ENCODE results near the gene GTF2I.

DNA sequence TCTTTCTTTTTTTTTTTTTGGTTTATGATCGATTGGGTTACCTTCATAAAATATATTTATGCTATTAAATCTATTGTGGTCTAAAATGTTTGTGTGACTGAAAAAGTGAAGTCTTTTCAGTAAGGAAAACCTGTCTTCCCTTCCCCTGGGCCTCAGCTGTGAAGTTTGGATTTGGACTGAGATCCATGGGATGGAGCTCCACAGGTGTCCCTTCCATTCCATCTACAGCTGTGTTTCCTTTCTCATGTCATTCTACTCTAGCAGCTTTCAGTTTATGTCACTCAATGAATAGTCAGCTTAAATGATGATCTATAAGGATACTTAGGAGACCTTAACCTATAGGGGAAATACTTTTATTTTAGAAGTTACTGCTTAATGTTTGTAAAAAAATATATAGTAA lies 68.3 kb downstream of the GTF2I start:
- TF ChIP-seq, protein P1, sequence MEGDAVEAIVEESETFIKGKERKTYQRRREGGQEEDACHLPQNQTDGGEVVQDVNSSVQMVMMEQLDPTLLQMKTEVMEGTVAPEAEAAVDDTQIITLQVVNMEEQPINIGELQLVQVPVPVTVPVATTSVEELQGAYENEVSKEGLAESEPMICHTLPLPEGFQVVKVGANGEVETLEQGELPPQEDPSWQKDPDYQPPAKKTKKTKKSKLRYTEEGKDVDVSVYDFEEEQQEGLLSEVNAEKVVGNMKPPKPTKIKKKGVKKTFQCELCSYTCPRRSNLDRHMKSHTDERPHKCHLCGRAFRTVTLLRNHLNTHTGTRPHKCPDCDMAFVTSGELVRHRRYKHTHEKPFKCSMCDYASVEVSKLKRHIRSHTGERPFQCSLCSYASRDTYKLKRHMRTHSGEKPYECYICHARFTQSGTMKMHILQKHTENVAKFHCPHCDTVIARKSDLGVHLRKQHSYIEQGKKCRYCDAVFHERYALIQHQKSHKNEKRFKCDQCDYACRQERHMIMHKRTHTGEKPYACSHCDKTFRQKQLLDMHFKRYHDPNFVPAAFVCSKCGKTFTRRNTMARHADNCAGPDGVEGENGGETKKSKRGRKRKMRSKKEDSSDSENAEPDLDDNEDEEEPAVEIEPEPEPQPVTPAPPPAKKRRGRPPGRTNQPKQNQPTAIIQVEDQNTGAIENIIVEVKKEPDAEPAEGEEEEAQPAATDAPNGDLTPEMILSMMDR (conservative IDR thresholded peaks at IDR 0.05; ENCODE audit: low read depth, low read length): no peak
- TF ChIP-seq EZH2phosphoT487 (IDR thresholded peaks at IDR 0.05; ENCODE audit: borderline replicate concordance, low read length) (no peak), EZH2 (IDR thresholded peaks at IDR 0.05; ENCODE audit: low read length, unreplicated experiment) (no peak)

All from PC-3 (cell line).